ENCODE data around the gene INTS3.
A peak's percentile ranks its signal among the peaks of the same experiment; 100 is the strongest.

DNA sequence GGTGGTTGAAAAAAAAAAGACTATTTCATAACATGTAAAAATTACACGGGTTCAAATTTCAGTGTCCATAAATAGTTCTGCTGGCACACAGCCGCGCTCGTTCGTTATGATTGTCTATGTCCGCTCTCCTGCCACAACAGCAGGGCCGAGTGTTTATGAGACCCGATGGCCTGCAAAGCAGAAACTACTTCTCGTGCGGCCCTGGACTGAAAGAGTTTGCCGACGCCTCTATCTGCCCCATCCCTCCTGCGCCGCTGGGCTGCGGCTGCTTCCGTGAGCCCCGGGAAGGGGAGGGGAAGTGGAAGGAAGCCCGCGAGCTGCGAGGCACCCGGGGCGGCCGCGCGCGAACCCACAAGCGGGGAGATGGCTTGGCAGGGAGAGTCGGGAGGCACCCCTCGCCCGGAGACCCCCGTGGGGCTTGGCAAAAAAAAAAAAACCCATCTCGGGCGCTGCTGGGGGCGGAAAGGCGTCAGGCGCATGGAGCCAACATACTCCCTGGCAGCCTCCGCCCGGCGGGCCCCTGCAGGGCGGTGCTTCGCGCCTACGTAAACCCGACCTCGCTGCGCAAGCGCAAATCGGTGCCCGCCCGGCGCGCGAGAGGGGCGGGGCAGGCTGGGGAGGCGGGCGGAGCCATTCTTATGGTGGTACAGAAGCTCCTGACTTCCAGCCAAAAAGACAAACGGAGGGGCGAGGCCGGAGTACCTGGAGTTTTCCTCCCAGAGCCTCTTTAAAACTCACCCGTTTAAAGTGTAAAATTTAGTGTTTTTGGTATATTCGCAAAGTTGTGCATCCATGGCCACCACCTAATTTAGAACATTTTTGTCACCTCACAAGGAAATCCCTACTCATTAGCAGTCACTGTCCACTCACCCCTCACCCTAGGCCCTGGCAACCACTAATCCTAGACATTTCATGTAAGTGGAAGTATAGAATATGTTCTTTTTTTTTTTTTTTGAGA, 55.7 kb downstream of the INTS3 start:
- TF ChIP-seq NFE2L1 (CRISPR knock-in tag; IDR thresholded peaks at IDR 0.05) (no peak), IRF2 (CRISPR knock-in tag; IDR thresholded peaks at IDR 0.05; ENCODE audit: borderline replicate concordance, low read depth) (no peak), RELA (CRISPR knock-in tag; IDR thresholded peaks at IDR 0.05; ENCODE audit: borderline replicate concordance) (no peak), NR3C1 (CRISPR knock-in tag; conservative IDR thresholded peaks at IDR 0.05; ENCODE audit: low read depth) (no peak), SP1 (CRISPR knock-in tag; conservative IDR thresholded peaks at IDR 0.05) (0 out of 2 replicates have a peak, but pooled peaks have one; percentile 34)
- TF ChIP-seq, protein P1, sequence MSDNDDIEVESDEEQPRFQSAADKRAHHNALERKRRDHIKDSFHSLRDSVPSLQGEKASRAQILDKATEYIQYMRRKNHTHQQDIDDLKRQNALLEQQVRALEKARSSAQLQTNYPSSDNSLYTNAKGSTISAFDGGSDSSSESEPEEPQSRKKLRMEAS (CRISPR knock-in tag; IDR thresholded peaks at IDR 0.05) = no peak; the same call in 1 of the 2 replicates
- TF ChIP-seq, protein P2, sequence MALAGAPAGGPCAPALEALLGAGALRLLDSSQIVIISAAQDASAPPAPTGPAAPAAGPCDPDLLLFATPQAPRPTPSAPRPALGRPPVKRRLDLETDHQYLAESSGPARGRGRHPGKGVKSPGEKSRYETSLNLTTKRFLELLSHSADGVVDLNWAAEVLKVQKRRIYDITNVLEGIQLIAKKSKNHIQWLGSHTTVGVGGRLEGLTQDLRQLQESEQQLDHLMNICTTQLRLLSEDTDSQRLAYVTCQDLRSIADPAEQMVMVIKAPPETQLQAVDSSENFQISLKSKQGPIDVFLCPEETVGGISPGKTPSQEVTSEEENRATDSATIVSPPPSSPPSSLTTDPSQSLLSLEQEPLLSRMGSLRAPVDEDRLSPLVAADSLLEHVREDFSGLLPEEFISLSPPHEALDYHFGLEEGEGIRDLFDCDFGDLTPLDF (CRISPR knock-in tag; IDR thresholded peaks at IDR 0.05) = no peak
- TF ChIP-seq, protein P3, sequence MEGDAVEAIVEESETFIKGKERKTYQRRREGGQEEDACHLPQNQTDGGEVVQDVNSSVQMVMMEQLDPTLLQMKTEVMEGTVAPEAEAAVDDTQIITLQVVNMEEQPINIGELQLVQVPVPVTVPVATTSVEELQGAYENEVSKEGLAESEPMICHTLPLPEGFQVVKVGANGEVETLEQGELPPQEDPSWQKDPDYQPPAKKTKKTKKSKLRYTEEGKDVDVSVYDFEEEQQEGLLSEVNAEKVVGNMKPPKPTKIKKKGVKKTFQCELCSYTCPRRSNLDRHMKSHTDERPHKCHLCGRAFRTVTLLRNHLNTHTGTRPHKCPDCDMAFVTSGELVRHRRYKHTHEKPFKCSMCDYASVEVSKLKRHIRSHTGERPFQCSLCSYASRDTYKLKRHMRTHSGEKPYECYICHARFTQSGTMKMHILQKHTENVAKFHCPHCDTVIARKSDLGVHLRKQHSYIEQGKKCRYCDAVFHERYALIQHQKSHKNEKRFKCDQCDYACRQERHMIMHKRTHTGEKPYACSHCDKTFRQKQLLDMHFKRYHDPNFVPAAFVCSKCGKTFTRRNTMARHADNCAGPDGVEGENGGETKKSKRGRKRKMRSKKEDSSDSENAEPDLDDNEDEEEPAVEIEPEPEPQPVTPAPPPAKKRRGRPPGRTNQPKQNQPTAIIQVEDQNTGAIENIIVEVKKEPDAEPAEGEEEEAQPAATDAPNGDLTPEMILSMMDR (IDR thresholded peaks at IDR 0.05) = no peak
